GM06990 (cell line): ENCODE data around the gene CCDC171.
A peak's percentile ranks its signal among the peaks of the same experiment; 100 is the strongest.

Experiments used
- DNase-seq: peaks from one replicate; pipeline ENCODE4 v3.0.0-alpha.2; 2011; ENCODE audit not compliant: insufficient read length; ENCODE audit errors: extremely low read depth
- H3K27me3 ChIP-seq: replicated peaks from 2 replicates; pipeline ENCODE4 v1.6.0; 2011; ENCODE audit warnings: low read length; ENCODE audit not compliant: control insufficient read depth, insufficient read depth
- H3K36me3 ChIP-seq: 2 replicates; pipeline ENCODE4 v1.5.1; 2011; ENCODE audit warnings: low read length; ENCODE audit not compliant: control insufficient read depth, insufficient read depth
- H3K4me3 ChIP-seq: replicated peaks from 2 replicates; pipeline ENCODE4 v1.5.1; 2011; ENCODE audit warnings: low read depth, mild to moderate bottlenecking, control low read depth, low read length
- TF ChIP-seq, protein P1 (sequence below): IDR thresholded peaks from 2 replicates; pipeline ENCODE4 v1.5.1; 2011; ENCODE audit warnings: low read length, control low read depth, mild to moderate bottlenecking, inconsistent platforms; ENCODE audit not compliant: insufficient read depth, poor library complexity, severe bottlenecking

Gene CCDC171

DNA sequence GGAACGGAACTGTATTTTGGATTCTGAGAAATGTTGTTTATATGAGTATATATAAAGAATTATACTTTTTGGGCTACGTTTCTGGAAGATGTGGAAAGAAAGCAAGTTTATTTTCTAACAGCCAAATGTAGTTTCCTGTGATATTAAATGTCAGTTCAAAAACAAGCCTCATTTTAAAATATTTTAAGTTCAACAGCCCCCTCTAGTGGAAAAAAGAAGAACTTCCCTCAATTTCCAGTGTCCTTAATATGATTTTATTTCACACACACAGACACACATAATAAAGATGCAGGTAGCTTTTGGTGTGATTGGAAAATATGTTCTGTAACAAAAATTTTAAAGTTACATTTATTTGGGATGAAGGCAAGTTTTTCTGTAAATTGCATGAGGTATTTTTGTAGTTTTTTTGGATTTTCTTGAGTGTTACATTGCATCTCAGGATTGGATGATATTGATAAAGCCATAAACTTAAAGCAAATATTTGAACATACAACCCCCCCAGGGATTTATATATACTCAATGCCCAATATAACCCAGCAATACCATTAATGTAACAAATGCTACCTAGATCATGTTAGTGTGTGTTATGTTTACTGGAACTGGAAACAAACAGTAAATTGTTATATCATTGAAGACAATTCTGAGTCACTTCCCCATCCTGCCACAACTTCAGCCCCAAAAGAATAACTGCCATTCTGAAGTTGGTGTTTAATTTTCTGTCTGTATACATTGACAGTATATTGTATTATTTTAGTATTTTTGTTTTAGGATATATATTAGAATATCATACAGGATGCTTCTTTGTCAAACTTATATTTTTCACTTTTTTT is 54.0 kb downstream of the CCDC171 start:
- H3K27me3 ChIP-seq = no peaks in the 10 kb centered on the region
- TF ChIP-seq, protein P1, sequence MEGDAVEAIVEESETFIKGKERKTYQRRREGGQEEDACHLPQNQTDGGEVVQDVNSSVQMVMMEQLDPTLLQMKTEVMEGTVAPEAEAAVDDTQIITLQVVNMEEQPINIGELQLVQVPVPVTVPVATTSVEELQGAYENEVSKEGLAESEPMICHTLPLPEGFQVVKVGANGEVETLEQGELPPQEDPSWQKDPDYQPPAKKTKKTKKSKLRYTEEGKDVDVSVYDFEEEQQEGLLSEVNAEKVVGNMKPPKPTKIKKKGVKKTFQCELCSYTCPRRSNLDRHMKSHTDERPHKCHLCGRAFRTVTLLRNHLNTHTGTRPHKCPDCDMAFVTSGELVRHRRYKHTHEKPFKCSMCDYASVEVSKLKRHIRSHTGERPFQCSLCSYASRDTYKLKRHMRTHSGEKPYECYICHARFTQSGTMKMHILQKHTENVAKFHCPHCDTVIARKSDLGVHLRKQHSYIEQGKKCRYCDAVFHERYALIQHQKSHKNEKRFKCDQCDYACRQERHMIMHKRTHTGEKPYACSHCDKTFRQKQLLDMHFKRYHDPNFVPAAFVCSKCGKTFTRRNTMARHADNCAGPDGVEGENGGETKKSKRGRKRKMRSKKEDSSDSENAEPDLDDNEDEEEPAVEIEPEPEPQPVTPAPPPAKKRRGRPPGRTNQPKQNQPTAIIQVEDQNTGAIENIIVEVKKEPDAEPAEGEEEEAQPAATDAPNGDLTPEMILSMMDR = peak; percentile 43
- no peak overlapping the region for H3K4me3 ChIP-seq
- no peaks in the 10 kb centered on the region for H3K36me3 ChIP-seq
- DNase-seq = peak; percentile 16

DNA sequence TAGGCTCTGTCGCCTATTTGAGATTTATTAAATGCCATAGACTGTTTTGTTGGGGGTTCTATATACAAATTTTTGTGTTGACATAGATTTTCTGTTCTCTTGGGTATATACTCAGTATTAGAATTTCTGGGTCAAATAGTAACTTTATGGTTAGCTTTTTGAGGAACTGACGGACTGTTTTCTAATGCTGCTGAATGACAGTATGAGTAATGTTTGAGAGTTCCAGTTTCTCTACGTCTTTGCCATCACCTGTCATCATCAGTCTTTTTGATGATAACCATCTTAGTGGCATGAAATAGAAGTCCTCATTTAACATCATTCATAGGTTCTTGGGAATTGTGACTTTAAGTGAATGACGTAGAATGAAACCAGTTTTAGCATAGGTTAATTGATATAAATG is 60.1 kb downstream of the CCDC171 start:
- no peaks in the 10 kb centered on the region for H3K27me3 ChIP-seq

DNA sequence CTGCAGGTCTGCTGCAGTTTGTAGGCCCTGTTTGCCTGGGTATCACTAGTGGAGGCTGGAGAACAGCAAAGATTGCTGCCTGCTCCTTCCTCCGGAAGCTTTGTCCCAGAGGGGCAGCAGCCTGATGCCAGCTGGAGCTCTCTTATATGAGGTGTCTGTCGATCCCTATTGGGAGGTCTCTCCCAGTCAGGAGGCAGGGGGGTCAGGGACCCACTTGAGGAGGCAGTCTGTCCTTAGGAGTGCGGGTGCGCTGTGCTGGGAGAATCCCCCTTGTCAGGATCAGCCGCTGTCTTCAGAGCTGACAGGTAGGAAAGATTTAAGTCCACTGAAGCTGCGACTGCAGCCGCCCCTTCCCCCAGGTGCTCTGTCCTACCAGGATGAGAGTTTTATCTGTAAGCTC is 64.9 kb downstream of the CCDC171 start:
- TF ChIP-seq, protein P1 = no peak
- Histone ChIP-seq H3K36me3 (no peaks in the 10 kb centered on the region), H3K4me3 (no peak overlapping the region), H3K27me3 (no peaks in the 10 kb centered on the region)
- no peak for DNase-seq

More for the DNA sequence above, 60.1 kb downstream of the CCDC171 start:
- H3K36me3 ChIP-seq = no peaks in the 10 kb centered on the region
- no peak overlapping the region for H3K4me3 ChIP-seq
- TF ChIP-seq, protein P1 = no peak
- DNase-seq = peak; percentile 35

DNA sequence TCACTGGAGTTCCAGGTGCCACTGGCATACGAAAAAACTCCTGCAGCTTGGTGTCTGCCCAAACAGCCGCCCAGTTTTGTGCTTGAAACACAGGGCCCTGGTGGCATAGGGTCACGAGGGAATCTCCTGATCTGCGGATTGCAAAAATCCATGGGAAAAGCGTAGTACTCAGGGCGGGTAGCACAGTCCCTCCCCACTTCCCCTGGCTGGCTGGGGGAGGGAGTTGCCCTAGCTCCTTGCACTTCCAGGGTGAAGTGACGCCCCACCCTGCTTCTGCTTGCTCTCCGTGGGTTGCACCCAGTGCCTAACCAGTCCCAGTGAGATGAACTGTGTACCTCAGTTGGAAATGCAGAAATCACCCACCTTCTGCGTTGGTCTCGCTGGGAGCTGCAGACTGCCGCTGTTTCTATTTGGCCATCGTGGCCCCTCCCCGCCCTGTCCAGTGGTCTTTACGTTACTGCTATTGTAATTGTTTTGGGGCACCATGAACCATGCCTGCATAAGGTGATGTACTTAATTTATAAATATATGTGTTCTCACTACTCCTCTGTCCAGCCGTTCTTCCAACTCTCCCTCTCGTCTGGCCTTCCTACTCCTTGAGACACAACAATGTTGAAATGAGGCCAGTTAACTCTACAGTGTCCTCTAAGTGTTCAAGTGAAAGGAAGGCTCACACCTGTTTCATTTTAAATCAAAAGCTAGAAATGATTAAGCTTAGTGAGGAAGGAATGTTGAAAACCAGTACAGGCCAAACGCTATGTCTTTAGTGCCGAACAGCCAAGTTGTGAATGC is 65.9 kb downstream of the CCDC171 start:
- DNase-seq = no peak

DNA sequence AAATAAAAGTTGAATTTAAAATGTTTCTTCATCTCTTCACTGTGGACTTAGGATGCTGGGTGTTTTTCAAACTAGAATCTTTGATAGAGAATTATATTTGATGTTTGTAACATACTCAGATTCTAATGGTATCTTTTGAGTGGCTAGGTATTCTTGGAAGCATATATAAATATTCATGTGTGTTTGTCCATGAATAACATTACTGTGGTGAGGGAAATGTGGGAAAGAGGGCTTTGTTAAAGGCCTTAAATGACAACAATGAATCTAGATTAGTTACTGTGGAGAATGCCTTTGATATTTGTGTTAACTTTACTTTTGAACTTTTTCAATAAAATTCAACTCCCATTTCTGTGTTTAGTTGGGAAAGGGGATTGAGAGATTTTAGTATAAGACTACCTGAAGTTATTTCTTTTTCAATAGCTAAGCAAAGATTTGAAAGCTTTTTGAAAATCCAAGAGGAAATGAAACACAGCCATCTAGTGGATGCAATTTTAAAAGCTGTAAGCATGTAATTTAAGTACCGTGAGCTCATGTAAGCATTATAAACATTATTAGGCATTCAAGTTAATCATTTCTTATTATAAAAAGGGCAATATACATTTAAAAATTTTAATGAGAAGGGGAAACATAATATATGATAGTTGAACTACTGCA is 69.6 kb downstream of the CCDC171 start:
- Histone ChIP-seq H3K4me3 (no peak overlapping the region), H3K27me3 (no peaks in the 10 kb centered on the region), H3K36me3 (no peaks in the 10 kb centered on the region)
- no peak for DNase-seq
- TF ChIP-seq, protein P1 = peak; percentile 20

More for the DNA sequence above, 65.9 kb downstream of the CCDC171 start:
- Histone ChIP-seq H3K27me3 (no peaks in the 10 kb centered on the region), H3K4me3 (no peak overlapping the region), H3K36me3 (no peaks in the 10 kb centered on the region)
- TF ChIP-seq, protein P1 = no peak
